Stimulated activated CD4-positive, alpha-beta T cell treated with anti-CD3 and anti-CD28 coated beads, Interleukin-15, amount 100 ng/mL, for 24 hours (primary cell): ENCODE data around the gene TMEM243.

Source experiments
- DNase-seq: peaks from one replicate; pipeline ENCODE4 v3.0.0-alpha.2; 2020

The TMEM243 gene

GRCh38 chr7:87154569-87154968, 65.0 kb downstream of the TMEM243 start:
- DNase-seq: no peak

GRCh38 chr7:87154166-87154565, 65.4 kb downstream of the TMEM243 start:
- DNase-seq: no peak

- DNase-seq: peak; percentile 58
These were observed 66.5 kb downstream of the TMEM243 start for GRCh38 chr7:87152897-87153641.

GRCh38 chr7:87152112-87152896, 67.2 kb downstream of the TMEM243 start, which contains the start of gene DMTF1:
Gene DMTF1 (plus strand): TSS chr7:87152453. CDS start chr7:87164942, 12,489 bp downstream.
- peak; percentile 93 for DNase-seq

GRCh38 chr7:87151729-87152111, 67.8 kb downstream of the TMEM243 start:
- DNase-seq: no peak

- DNase-seq: no peak
These were observed 68.4 kb downstream of the TMEM243 start for GRCh38 chr7:87151002-87151728.

GRCh38 chr7:87148332-87148955, 71.1 kb downstream of the TMEM243 start:
- DNase-seq: no peak

- DNase-seq: no peak
These were observed 72.0 kb downstream of the TMEM243 start for GRCh38 chr7:87147500-87147899.

- DNase-seq: no peak
These were observed 72.7 kb downstream of the TMEM243 start for GRCh38 chr7:87146740-87147386.
